Activated CD4-positive, alpha-beta T cell treated with anti-CD3 and anti-CD28 coated beads for 48 hours (primary cell): Measurements from ENCODE around the gene SORCS2.

Experiments
- DNase-seq: peaks from one replicate; pipeline ENCODE4 v3.0.0-alpha.2; 2020

The SORCS2 gene

DNA sequence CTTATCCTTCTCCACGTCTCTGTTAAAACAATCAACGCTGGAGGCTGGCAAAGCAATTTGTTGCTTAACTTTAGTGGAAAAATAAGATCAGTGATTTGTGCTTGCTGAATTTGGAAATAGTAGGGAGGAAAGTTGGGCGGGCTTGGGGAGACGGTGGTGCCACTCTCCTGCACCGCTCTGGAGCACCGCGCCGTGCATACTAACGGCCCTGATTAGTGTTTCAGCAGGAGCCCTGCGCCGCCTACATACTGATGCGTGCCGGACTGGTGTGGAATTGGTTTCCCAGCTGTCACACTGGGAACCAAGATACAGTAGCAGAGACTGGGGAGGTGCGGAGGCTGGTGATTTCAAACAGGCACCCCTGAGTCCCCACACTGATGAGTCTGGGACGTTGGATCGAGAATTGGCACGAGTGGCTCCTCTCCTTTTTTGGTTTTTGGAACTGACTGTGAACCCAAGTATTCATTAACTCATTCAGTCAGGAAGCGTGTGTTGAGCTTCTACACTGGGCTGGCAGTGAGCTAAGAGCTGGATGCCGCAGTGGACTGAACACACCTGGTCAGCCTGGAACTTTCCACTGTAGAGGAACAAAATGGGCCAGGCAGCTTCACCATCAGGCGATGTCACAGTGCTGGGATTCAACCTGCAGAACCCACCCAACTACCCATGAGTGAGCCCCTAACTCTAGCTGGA, 271.4 kb downstream of the SORCS2 start:
- no peak for DNase-seq

DNA sequence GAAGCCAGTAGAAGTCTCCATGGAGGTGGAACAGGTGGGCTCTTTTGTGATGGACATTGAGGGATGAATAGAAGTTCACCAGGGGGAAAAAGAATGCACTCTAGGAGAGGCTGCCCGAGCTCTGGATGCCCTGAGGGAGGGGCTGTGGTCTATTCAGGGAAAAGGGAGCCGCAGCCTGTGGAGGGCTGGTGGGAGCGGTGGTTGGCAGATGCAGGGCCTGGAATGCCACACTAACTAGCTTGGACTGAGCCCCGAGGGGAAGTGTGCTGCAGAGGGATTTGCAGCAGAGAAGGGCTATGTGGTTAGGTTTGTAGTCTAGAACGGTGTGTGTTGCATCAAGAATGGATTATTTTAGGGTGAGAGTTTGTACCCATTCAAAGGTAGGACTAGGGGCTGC, 271.9 kb downstream of the SORCS2 start:
- no peak for DNase-seq

- DNase-seq: no peak
Measured at GRCh38 chr4:7465017-7465416, 272.7 kb downstream of the SORCS2 start.

GRCh38 chr4:7466215-7466614, 273.9 kb downstream of the SORCS2 start:
- no peak for DNase-seq

DNA sequence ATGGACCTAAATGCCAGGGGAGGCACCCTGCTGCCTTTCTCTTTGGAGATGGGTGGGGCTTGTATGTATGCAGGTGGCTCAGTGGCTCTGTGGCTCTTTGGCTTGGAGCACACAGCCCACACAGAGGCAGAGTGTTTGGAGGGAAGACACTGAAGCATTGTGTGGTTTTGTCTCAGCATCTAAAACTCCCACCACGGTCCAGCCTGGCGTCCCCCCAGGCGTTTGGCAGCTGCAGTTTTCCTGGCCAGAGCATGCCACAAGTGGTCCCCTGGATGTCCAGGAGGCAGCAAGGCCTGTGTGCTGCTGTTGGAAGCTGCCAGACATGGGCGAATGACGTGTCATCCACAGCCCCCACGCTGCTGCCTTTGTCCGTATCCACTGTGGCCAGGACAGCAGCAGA, 274.6 kb downstream of the SORCS2 start:
- no peak for DNase-seq

- DNase-seq: no peak
Measured at GRCh38 chr4:7467471-7467870, 275.1 kb downstream of the SORCS2 start.

- DNase-seq: no peak
Measured at GRCh38 chr4:7469023-7469422, 276.7 kb downstream of the SORCS2 start.

- no peak for DNase-seq
Measured at GRCh38 chr4:7470111-7470510, 277.8 kb downstream of the SORCS2 start.

DNA sequence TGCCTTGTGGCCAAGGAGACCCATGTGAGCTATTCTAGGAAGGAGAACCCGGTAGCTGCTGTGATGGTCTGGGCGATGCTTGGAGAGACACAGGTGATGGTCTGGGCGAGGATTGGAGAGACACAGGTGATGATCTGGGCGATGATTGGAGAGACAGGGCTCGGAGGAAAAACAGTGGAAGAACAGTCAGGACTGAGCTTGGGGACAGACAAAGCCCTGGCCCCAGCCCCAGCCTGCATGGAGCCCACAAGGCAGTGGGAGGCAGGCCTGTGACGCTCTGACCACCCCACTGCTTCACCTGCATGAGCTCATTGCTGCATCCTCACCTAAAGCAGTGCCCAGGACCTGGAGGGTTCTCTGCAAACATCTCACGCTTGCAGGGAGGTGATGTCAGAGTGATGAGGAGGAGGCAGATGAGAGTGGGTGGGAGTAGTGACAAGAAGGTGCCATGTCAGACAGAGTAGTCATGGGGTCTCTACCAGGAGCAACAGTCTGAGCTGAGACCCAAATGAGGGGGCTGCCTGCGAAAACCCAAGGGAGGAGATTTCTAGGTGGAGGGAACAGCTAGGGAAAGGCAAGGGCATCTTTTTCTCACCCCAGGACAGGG, 278.3 kb downstream of the SORCS2 start:
- DNase-seq: no peak

GRCh38 chr4:7472442-7473013, 280.2 kb downstream of the SORCS2 start:
- DNase-seq: no peak

DNA sequence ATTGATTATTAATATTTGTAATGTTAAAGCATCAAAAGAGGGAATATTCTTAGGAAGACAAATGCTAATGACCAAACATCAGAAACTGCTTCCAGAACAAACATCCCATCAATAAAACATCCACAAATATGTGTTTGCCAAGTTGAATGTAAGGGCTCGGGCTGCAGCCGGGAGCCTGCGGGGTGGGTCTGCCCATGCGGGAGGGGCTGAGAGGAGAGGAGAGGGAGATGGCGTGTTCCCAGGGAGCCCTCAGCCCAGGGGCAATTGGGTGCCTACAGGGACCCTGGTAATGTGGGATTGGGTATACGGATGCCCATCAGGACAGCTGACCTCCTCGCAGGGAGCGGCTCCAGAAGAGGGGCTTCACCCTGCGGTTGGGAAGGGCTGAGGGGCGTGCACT, 280.7 kb downstream of the SORCS2 start:
- no peak for DNase-seq

GRCh38 chr4:7474320-7474719, 282.0 kb downstream of the SORCS2 start:
- DNase-seq: no peak

GRCh38 chr4:7475207-7475606, 282.9 kb downstream of the SORCS2 start:
- DNase-seq: no peak

DNA sequence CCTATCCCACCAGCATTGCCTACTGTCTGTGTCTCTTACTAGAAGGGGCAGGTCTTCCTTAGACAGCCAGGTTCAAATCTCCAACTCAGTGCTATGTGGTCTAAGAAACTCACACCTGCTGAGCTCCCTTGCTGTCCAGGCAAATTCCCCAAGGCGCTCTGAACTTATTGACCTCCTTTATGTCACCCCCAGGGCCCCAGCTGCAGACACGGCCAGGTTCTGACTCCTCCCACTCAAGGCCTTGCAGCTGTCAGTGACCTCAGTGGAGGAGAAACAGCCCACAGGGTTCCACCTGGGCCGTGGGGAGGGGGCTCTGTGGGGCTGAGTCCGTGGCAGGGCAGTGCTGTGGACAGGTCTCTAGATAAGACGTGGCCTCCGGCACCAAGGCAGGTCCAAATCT, 284.5 kb downstream of the SORCS2 start:
- DNase-seq: no peak

DNA sequence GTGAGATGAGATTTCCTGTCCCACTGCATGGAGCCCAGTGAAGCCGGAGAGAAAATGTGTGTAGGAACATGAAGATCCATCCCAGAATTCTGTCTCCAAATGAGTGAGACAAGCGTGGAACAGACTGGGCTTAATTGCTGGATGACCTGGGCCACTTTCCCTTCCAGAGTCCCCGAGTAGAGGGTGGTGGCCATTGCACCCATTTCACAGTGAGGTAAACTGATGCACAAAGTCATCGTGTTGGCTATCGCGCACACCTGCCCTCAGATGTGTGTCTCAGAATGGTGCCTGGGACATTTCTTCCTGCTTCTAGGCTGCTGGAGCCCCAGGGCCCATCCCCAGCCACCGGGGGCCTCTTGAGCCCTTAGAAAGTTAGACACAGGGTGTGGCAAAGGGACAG, 285.4 kb downstream of the SORCS2 start:
- DNase-seq: no peak

DNA sequence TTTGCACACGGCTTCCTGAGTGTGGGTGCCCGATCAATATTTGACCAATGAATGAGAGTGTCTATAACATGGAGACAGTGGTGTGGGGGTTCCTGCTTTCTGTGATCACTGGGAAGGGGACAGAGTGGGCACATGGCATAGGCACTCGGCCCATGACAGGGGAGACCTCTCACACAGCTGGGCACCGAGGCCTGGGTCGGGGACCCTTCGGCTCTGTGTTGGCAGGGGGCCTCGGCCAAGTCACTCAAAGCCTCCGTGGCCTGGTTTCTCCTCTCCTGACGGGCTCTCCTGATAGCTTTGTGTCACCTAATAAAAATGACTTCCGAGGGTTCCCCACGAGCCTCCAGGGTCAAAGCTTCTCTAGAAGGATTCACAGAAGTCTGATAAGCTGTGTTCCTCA, 286.3 kb downstream of the SORCS2 start:
- no peak for DNase-seq

DNA sequence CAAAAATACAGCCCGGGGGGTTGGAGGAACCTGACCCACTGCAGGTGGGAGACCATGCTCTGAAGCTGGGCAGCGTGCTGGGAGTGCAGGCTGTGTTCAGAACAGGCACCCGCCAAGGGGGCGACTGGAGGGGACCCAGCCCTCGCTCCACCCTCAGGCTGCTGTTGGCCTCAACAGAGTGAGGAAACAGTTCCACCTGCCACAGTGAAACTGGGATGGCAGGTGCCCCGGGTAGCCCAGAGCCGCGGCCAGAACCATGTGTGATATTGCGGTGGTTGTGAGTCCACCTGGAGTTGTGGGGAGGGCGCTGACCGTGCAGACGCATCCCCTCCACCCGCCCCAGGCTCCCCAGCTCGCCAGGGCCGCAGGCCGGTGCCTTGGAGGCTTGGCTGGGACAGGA, 288.1 kb downstream of the SORCS2 start:
- no peak for DNase-seq

- no peak for DNase-seq
Measured at GRCh38 chr4:7481227-7481626, 288.9 kb downstream of the SORCS2 start.

DNA sequence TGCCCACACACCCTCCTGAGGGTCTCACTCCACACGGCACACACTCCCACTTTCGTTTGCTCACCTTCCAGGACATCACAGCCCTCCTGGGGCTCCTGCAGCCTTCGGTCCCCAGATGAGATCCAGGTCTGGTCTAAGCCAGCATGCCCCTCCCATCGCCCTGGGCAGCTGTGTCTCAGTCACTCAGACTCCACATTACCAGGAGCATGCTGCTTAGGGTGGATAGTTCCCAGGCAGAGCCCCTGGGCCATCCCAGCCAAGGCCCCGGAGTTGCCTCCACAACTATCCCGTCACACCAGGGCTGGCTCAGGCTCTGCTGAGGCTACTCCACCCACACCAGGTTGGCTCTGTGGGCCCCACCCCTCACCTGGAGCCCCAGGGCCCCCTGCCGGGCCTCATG, 292.8 kb downstream of the SORCS2 start:
- DNase-seq: no peak

DNA sequence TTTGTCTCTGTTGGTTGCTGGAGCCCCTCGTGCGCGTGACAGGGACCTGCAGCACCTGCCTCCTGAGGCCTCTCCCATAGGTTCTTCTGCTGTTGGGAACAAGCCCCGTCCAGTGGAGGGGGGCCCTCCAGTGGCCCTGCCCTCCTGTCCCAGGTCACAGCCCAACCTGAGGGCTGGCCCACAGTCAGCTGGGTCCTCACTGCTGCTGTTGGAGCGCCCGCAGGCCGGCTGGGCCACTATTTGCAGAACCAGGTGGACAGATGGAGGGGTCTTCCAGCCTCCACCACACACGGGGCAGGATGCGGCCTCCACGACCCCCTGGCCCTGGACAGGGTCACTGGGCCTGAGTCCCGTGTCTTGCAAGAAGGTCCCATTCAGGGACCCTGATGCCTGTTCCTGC, 293.8 kb downstream of the SORCS2 start:
- no peak for DNase-seq

DNA sequence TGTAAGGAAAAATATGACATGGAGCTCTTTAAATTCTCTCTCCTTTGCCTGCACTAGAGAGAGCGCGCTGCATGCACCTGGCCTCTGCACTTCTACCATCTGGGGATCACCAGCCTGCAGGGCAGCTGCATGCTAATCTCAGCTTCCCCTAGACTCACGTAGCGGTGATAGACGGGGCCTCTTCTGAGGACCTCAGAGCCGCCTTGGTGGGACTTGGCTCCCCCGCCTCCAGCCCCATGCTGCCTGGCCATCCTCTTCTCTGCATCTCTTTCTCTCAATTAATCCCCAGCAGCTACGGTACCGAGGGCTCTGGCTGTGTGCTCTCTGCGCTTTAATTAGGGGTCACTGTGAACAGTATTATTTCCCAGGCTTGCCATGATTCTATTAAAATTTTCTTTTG, 295.2 kb downstream of the SORCS2 start:
- DNase-seq: no peak

DNA sequence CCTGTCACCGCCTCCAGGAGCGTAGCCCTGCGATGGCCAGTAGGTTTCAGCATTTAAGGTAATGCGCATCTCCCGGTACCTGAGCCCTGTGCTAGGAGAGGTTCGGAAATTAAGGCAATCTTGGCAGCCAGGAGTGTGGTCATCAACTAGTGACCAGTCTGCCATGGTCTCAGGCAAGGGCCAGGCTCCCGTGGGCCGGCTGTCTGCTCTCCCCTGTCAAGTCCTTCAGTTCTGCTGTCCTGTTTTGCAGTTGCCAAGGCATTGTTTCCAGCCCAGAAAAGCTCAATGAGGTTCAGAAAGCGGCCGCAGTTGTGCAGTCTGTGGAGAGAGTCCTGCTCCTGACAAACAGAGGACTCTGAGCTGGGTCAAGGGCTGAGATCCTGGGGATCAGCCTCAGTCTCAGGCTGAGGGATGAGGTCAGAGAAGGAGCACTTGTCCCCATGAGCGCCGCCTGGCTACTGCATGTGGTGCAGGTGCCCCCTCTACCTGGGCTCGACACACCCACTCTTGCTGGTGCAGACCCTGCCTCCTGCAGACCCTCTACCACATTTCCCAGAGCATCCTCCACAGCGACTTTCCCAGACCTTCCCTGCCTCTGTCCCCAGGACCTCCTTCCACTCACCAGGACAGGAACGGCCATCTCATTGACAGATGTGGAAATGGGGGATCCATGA, 295.8 kb downstream of the SORCS2 start:
- DNase-seq: no peak

- DNase-seq: no peak
Measured at GRCh38 chr4:7491915-7492314, 299.6 kb downstream of the SORCS2 start.
